Activated gamma-delta T cell treated with anti-CD3 and anti-CD28 coated beads, Interleukin-2, amount 50 U/mL, for 16 hours (primary cell): ENCODE measurements around the gene VWA1.
"Not testable (repeated sequence)": the region's sequence is repeated elsewhere in the genome, so short reads cannot be mapped to it uniquely, and the experiment has no call there.

Source experiments
- DNase-seq: peaks from one replicate; pipeline ENCODE4 v3.0.0-alpha.2; 2020; ENCODE audit warnings: low read depth

The VWA1 gene

GRCh38 chr1:1422465-1423244 is 12.8 kb upstream of the VWA1 start:
- DNase-seq, result no peak

- no peak for DNase-seq
These were observed 12.3 kb upstream of the VWA1 start for GRCh38 chr1:1423245-1423597.

- DNase-seq, result no peak
These were observed 10.8 kb upstream of the VWA1 start for GRCh38 chr1:1424707-1425106.

DNA sequence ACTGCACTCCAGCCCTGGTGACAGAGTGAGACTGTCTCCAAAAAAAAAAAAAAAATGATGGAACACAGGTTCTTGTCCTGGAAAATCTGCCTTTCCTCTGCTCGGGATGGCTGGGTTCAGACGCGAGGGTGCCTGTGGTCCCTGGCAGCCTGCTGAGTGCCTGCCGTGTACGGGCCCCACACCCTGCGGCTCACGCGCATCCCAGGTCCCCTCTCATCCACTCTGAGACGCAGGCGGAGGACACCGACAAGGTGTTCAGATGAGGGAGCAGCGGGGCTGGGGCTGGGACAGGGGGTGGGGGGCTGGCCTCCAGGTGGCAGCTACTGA is 10.1 kb upstream of the VWA1 start:
- no peak for DNase-seq

- DNase-seq, result no peak
These were observed 9.6 kb upstream of the VWA1 start for GRCh38 chr1:1425753-1426495.

GRCh38 chr1:1426496-1427105 is 8.9 kb upstream of the VWA1 start:
- no peak for DNase-seq

DNA sequence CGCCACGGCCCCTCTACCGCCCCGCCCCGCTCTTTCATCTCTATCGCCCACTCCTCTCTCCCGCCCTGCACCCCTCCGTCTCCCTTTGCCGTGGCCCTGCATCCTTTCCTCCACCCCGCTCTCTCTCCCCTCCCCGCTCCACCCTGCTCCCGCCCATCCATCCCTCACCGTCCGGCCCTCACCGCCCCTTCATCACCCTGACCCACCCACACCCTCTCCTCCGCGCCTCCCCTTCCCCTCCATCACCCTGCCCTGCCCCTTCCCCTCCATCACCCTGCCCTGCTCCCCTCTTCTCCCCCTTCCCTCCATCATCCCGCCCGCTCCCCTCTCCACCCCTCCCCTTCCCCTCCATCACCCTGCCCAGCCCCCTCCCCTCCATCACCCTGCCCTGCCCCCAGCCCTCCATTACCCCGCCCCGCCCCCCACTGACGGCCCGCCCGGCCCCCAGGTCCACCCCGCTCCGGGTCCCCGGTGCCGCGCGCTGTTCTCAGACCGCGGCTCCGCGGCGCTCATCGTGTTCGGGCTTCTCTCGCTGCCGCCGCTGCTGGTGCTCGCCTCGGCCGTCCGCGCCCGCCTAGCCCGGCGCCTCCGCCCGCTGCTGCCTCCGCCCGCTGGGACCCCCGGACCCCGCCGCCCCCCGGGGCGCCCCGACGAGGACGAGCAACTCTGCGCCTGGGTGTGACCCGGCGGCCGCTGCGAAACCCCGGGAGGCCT is 8.2 kb upstream of the VWA1 start:
- no peak for DNase-seq

- DNase-seq, result no peak
These were observed 7.7 kb upstream of the VWA1 start for GRCh38 chr1:1427820-1428148.

DNA sequence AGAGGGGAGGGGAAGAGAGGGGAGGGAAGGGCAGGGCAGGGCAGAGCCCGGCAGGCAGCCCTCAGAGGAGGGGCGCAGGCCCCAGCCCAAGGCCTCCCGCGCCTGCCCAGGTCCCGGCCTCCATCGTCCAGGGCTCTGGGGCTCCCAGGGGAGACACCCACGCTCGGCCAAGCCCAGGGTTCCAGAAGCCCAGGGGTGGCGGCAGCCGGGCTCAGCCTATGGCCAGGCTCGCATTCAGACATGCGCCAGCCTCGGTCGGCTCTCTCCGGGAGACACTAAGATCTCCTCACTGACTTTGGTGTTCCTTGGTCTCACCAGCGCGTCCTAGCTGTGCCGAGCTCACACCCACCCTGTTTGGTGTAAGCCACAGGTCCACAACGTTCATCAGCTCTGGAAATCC is 7.3 kb upstream of the VWA1 start:
- DNase-seq, result no peak

DNA sequence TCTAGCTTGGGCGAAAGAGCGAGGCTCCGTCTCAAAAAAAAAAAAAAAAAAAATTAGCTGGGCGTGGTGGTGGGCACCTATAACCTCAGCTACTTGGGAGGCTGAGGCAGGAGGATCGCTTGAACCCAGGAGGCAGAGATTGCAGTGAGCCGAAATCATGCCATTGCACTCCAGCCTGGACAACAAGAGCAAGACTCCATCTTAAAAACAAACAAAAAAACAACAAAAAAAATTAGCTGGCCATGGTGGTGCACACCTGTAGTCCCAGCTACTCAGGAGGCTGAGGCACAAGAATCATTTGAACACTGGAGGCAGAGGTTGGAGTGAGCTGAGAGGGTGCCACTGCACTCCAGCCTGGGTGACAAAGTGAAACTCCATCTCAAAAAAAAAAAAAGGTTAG is 6.5 kb upstream of the VWA1 start:
- DNase-seq, result not testable (repeated sequence)

GRCh38 chr1:1429671-1430073 is 5.8 kb upstream of the VWA1 start:
- DNase-seq, result no peak

DNA sequence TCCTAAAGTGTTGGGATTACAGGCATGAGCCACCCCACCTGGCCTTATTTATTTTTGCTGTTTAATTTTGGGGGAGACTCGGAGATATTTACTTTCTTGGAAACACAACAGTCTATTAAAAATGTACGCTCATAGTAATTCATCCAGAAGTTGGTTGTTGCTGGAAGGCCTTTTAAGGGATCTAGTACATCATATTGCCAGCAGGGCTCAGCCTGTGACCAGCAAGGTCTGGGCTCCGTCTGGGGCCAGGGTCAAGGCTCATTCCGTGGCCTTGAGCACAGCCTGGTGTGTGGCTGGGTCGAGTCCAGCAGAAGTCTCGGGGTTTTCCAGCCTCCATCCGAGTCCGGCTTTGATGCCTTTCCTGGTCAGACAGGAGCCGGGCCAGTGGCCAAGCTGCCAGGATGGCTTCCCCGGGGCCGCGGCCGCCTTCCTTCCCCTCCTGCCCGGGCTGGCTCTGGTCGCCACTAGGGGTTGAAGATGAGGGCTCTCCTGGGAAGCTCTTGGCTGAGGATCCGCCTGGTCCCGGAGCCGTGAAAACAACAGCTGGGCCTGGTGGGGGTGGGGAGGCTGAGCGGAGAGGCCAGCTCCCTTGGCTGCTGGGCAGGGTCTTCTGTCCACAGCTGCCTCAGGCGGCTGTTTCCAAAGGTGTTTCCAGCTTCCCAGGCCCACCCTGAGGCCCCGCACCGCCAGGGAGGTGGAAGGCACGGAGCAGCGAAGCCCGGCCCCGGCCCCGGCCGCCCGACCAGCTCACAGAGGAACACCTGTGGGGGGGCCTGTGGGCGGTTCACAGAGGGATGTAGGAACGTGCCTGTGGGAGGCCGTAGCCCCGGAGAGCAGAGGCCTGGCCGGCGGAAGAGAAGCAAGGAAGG is 5.1 kb upstream of the VWA1 start:
- no peak for DNase-seq

GRCh38 chr1:1430992-1431844 is 4.3 kb upstream of the VWA1 start:
- no peak for DNase-seq

- DNase-seq, result no peak
These were observed 3.6 kb upstream of the VWA1 start for GRCh38 chr1:1431845-1432273.

GRCh38 chr1:1432274-1432950 is 3.1 kb upstream of the VWA1 start:
- DNase-seq, result no peak

GRCh38 chr1:1432951-1433803 is 2.3 kb upstream of the VWA1 start:
- no peak for DNase-seq

- DNase-seq, result no peak
These were observed 1.7 kb upstream of the VWA1 start for GRCh38 chr1:1433804-1434130.

GRCh38 chr1:1434131-1434823 is 1.2 kb upstream of the VWA1 start:
- DNase-seq, result no peak

- no peak for DNase-seq
These were observed 725 bp upstream of the VWA1 start for GRCh38 chr1:1434824-1435105.
